Activated T-cell treated with anti-CD3 and anti-CD28 coated beads, Interleukin-2, amount 50 U/mL, for 72 hours (primary cell): ENCODE data around the gene OBP2B. TPM values are rescaled to one million over a fixed set of nuclear protein-coding genes. Genes with fewer than 3 reads are reported as not detected.
"Not testable (repeated sequence)": the region's sequence is repeated elsewhere in the genome, so short reads cannot be mapped to it uniquely, and the experiment has no call there.

ENCODE experiments used
- ATAC-seq, 2 donors: fragments of 150-1000 bp; cut with Tn5 transposase; replicated peaks in 1 of 2; 2 replicates each; pipeline ENCODE4 v1.10.0; 2021; ENCODE audit warnings: moderate library complexity in 2 of 2, mild to moderate bottlenecking in 1 of 2
- DNase-seq, 2 donors: peaks; one replicate each; pipeline ENCODE4 v3.0.0; 2021 to 2022; ENCODE audit warnings: mixed read lengths in 1 of 2
- H3K27ac Mint-ChIP-seq: one replicate; pipeline ENCODE4 v1.8.0; 2022; ENCODE audit warnings: mild to moderate bottlenecking, moderate library complexity, mixed read lengths
- H3K27me3 Mint-ChIP-seq: one replicate; pipeline ENCODE4 v1.8.0; 2022; ENCODE audit warnings: low read depth, mixed read lengths
- H3K36me3 Mint-ChIP-seq, 2 donors: one replicate each; pipeline ENCODE4 v1.8.0; 2022; ENCODE audit warnings: mixed read lengths in 2 of 2, mild to moderate bottlenecking in 1 of 2; ENCODE audit not compliant: insufficient read depth in 2 of 2
- H3K4me1 Mint-ChIP-seq: one replicate; pipeline ENCODE4 v1.8.0; 2022; ENCODE audit warnings: low read depth, mixed read lengths
- H3K4me3 Mint-ChIP-seq, 2 donors: one replicate each; pipeline ENCODE4 v1.8.0; 2022; ENCODE audit warnings: mild to moderate bottlenecking in 2 of 2, mixed read lengths in 2 of 2, moderate library complexity in 2 of 2
- H3K9me3 Mint-ChIP-seq, 2 donors: one replicate each; pipeline ENCODE4 v1.8.0; 2022; ENCODE audit warnings: mixed read lengths in 2 of 2
- total RNA-seq, 2 donors: library from RNA; stranded (reverse); gene quantifications; one replicate each; pipeline ENCODE4 v1.2.3, GENCODE V29; 2022

Gene OBP2B
- total RNA-seq, 2 donors from 2014 or later: not detected

GRCh38 chr9:133171161-133171961, 37.7 kb downstream of the OBP2B start:
- Mint-ChIP-seq H3K36me3 (no peaks in the 10 kb centered on the region), H3K27ac (no peak overlapping the region), H3K27me3 (no peaks in the 10 kb centered on the region), H3K4me1 (no peaks in the 10 kb centered on the region), H3K9me3 (no peaks in the 10 kb centered on the region), H3K4me3 (no peak overlapping the region)
- no peak for ATAC-seq
- no peak for DNase-seq

DNA sequence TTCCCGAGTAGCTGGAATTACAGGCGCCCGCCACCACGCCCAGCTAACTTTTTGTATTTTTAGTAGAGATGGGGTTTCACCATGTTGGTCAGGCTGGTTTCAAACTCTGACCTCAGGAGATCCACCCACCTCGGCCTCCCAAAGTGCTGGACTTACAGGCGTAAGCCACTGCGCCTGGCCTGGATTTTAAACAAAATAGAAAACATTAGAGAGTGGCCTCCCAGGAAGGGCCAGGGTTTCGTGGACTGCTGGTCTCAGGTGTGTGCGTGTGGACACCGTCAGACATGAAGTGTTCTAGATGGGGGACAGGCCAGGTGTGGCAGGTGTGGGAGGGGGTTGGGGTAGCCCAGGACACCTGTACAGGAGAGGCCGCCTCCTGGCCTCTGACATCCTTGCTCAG, 38.3 kb downstream of the OBP2B start:
- H3K4me1 Mint-ChIP-seq: no peaks in the 10 kb centered on the region
- no peaks in the 10 kb centered on the region for H3K9me3 Mint-ChIP-seq
- no peak overlapping the region for H3K4me3 Mint-ChIP-seq
- no peaks in the 10 kb centered on the region for H3K27me3 Mint-ChIP-seq
- no peak for ATAC-seq
- H3K27ac Mint-ChIP-seq: no peak overlapping the region
- no peaks in the 10 kb centered on the region for H3K36me3 Mint-ChIP-seq
- DNase-seq: no peak

DNA sequence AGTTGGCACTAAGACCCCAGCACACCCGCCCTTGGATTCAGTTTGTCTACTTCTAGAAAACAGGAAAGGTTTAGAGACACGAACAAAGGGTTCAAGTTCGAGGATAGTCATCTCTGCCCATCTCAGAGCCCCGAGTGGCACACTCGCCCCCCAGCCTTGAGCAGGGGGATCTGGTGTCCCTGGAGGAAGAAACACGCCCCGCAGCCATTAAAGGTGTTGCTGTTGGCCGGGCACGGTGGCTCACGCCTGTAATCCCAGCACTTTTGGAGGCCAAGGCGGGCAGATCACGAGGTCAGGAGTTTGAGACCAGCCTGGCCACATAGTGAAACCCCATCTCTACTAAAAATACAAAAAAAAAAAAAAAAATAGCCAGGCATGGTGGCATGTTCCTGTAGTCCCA, 39.4 kb downstream of the OBP2B start:
- H3K9me3 Mint-ChIP-seq, H3K27ac Mint-ChIP-seq, H3K36me3 Mint-ChIP-seq, DNase-seq, ATAC-seq, H3K4me1 Mint-ChIP-seq, H3K4me3 Mint-ChIP-seq, H3K27me3 Mint-ChIP-seq: not testable (repeated sequence)

DNA sequence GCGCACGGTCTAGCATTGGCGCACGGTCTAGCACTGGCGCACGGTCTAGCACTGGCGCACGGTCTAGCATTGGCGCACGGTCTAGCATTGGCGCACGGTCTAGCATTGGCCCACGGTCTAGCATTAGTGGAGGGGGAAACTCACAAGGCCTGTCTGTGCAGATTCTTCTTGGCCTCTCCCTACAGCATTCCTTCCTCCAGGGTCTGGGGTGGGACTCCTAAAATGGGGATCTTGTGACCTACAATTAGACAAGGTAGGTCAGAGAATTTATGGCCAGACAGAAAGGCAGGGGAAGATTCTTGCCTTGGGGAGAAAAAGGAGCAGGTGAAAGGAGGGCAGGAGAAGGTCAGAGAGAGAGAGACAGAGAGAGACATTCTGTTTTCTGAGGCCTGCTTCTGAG, 39.9 kb downstream of the OBP2B start:
- H3K27me3 Mint-ChIP-seq: no peaks in the 10 kb centered on the region
- no peaks in the 10 kb centered on the region for H3K9me3 Mint-ChIP-seq
- ATAC-seq (no peak), DNase-seq (no peak)
- no peaks in the 10 kb centered on the region for H3K4me1 Mint-ChIP-seq
- no peak overlapping the region for H3K4me3 Mint-ChIP-seq
- H3K27ac Mint-ChIP-seq: no peak overlapping the region
- H3K36me3 Mint-ChIP-seq: no peaks in the 10 kb centered on the region

- Mint-ChIP-seq H3K4me1 (no peaks in the 10 kb centered on the region), H3K27me3 (no peaks in the 10 kb centered on the region), H3K27ac (no peak overlapping the region), H3K4me3 (no peak overlapping the region), H3K36me3 (no peaks in the 10 kb centered on the region), H3K9me3 (no peaks in the 10 kb centered on the region)
- DNase-seq (no peak), ATAC-seq (no peak)
Measured at GRCh38 chr9:133168432-133168831, 40.6 kb downstream of the OBP2B start.

- no peak overlapping the region for H3K27ac Mint-ChIP-seq
- no peak for ATAC-seq
- no peaks in the 10 kb centered on the region for H3K27me3 Mint-ChIP-seq
- peaks cover 2% of the 10 kb centered on the region for H3K4me1 Mint-ChIP-seq
- no peaks in the 10 kb centered on the region for H3K9me3 Mint-ChIP-seq
- no peak for DNase-seq
- H3K36me3 Mint-ChIP-seq: no peaks in the 10 kb centered on the region
- H3K4me3 Mint-ChIP-seq: no peak overlapping the region
Measured at GRCh38 chr9:133167769-133168168, 41.3 kb downstream of the OBP2B start.

DNA sequence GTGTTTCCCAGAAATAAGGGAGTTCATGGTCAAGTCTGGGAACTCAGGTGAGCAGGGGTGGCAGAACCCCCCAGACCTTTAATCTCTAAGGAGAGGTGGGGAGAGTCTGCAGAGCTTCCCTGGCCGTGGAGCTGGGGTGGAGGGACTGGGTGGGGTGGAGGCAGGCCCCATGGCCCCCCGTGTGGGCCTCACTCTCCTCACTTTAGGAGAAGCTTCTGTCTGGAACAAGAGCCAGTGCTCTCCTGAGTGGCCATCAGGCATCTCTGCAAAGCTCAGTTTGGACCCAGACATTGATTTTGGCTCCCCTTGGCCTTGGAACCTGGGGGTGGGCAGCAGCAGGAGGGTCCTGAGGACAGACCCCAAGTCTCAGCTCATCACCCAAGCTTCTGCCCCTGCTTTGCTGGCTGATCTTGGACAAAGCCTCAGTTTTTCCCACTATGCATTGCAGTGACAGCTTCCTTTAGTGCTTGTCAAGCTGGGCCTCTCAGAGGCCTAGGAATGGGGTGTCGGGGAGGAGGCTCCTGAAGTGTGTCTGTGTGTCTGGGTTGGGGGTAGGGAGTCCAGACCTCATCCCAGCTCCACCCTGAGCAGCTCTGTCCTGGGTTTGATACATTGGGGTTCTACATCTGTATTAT, 41.8 kb downstream of the OBP2B start:
- peaks cover 6% of the 10 kb centered on the region for H3K4me1 Mint-ChIP-seq
- H3K27me3 Mint-ChIP-seq: no peaks in the 10 kb centered on the region
- DNase-seq (no peak), ATAC-seq (no peak)
- H3K4me3 Mint-ChIP-seq: no peak overlapping the region
- no peak overlapping the region for H3K27ac Mint-ChIP-seq
- no peaks in the 10 kb centered on the region for H3K36me3 Mint-ChIP-seq
- H3K9me3 Mint-ChIP-seq: no peaks in the 10 kb centered on the region

DNA sequence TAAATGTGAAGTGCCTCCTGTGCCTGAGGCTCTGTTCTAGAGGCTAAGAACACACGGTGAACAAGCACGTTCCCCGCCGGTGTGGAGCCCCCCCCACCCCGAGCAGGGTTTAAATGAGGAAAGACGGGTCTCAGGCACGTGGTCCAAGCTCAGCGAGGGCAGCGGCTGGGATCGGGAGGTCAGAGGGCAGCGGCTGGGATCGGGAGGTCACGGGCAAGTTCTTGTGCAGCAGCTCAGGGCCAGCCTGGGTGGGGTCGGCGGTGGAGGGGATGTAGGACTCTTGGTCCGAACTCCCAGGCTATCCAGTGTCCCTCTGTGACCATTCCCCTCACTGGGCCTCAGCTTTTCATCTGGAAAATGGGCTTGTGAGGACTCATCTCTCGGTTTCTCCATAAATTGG, 42.7 kb downstream of the OBP2B start:
- H3K4me3 Mint-ChIP-seq: no peak overlapping the region
- ATAC-seq: no peak
- H3K36me3 Mint-ChIP-seq: no peaks in the 10 kb centered on the region
- no peaks in the 10 kb centered on the region for H3K27me3 Mint-ChIP-seq
- H3K9me3 Mint-ChIP-seq: no peaks in the 10 kb centered on the region
- peaks cover 6% of the 10 kb centered on the region for H3K4me1 Mint-ChIP-seq
- no peak overlapping the region for H3K27ac Mint-ChIP-seq
- no peak for DNase-seq

DNA sequence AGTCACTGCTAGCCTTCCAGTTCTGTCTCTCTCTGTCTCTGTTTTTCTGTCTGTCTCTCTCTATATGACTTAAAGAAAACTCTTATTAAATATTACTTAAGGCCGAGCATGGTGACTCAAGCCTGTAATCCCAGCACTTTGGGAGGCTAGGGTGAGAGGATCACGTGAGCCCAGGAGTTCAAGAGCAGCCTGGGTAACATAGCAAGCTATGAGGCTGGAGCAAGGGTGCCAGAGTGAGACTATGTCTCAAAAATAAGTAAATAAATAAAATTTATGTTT, 43.7 kb downstream of the OBP2B start:
- H3K27me3 Mint-ChIP-seq: no peaks in the 10 kb centered on the region
- no peak overlapping the region for H3K27ac Mint-ChIP-seq
- no peaks in the 10 kb centered on the region for H3K9me3 Mint-ChIP-seq
- H3K4me1 Mint-ChIP-seq: peaks cover 10% of the 10 kb centered on the region
- ATAC-seq (no peak), DNase-seq (no peak)
- H3K36me3 Mint-ChIP-seq: no peaks in the 10 kb centered on the region
- no peak overlapping the region for H3K4me3 Mint-ChIP-seq

DNA sequence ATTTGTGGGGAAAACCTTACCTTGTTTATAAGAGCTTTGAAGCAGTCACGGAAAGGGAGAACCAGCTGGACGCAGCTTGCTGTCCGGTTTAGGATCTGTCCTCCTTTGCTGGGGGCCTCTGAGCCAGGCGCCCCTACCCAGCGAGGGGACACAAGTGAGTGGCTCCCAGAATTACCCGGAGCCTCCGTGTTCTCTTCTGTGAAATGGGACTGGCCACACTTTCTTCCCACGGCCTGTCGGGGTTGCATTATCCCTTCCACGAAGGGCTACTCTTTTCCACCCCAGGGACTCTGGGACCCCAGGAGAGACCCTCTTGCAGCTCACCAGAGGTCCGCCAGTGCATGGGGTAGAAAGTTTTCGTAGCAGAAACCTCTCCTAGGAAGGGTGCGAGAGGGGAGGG, 44.9 kb downstream of the OBP2B start:
- H3K36me3 Mint-ChIP-seq: no peaks in the 10 kb centered on the region
- peak overlapping the region; percentile 81 to 85 for H3K4me3 Mint-ChIP-seq
- no peak for DNase-seq

GRCh38 chr9:133163504-133164172, 45.4 kb downstream of the OBP2B start, which contains the start of gene GBGT1:
GBGT1 (minus strand) TSS chr9:133163914; CDS start chr9:133162412, 1,502 bp downstream.
- H3K9me3 Mint-ChIP-seq: no peaks in the 10 kb centered on the region

More for the DNA sequence above, 44.9 kb downstream of the OBP2B start:
- H3K27ac Mint-ChIP-seq: no peak overlapping the region
- no peak for ATAC-seq
- H3K27me3 Mint-ChIP-seq: no peaks in the 10 kb centered on the region
- peaks cover 10% of the 10 kb centered on the region for H3K4me1 Mint-ChIP-seq
- H3K9me3 Mint-ChIP-seq: no peaks in the 10 kb centered on the region

DNA sequence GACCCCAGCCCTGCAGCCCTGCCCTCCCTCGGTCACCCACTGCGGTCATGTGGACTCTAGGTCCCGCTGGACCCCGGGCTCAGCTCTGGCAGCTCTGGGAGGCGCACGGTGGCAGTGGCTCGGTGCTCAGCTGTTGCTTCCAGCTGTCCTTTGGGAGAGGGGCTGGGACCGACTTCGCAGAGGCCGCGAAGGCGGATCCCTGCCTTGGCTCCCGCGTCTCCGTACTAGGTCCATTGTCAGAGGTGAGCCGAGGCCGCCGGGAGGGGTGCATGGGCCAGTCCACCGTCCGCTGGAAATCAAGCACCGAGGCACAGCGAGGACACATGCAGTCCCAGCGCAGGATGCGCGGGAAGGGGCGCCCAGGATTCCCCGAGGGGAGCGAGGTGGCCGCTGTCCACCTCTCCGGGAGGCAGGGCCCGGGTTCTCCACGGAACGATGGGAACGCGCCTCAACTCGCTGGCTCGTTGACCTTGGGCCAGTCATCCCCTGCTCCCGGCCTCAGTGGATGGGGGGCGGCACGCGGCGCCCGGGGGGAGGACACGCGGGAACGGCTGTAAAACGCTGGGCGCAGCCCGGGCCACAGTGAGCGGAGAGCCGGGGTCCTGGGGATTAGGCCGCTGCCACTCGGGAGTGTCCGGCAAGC, 46.1 kb downstream of the OBP2B start:
- DNase-seq (no peak), ATAC-seq (no peak)
- Mint-ChIP-seq H3K36me3 (no peaks in the 10 kb centered on the region), H3K4me3 (peak overlapping the region; percentile 61 to 67), H3K27ac (no peak overlapping the region), H3K27me3 (no peaks in the 10 kb centered on the region), H3K4me1 (peaks cover 10% of the 10 kb centered on the region), H3K9me3 (no peaks in the 10 kb centered on the region)

More at GRCh38 chr9:133163504-133164172, 45.4 kb downstream of the OBP2B start, which contains the start of gene GBGT1:
- Mint-ChIP-seq H3K4me3 (peak within 1 kb of the TSS; percentile 81 to 85), H3K36me3 (no peaks in the 10 kb centered on the region), H3K27me3 (no peaks in the 10 kb centered on the region), H3K4me1 (peaks cover 10% of the 10 kb centered on the region), H3K27ac (no peak within 1 kb of the TSS)
- ATAC-seq (peak; percentile 59 to 74), DNase-seq (peak; percentile 21 to 41)

DNA sequence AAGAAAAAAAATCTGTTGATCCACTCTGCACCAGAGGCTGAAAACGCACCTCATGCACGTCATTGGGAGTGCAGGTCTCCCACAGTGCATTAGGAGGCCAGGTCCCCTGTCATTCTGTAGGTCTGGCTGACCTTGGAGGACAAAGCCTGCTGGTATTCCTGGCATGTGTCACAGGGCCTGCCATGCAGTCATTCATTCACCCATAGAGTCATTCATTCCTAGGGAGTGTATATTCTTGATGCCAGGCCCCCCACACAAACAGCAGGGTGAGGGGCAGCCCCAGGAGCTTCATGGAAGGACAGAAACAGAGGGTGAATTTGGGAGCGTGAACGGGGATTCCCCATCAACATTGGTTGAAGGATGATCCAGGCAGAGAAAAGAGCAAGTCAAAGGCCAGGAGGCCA, 47.5 kb downstream of the OBP2B start:
- no peaks in the 10 kb centered on the region for H3K9me3 Mint-ChIP-seq

More for the DNA sequence above, 47.5 kb downstream of the OBP2B start:
- H3K27ac Mint-ChIP-seq: no peak overlapping the region
- peak overlapping the region in 1 of 2 donors; percentile 29 for H3K4me3 Mint-ChIP-seq
- H3K27me3 Mint-ChIP-seq: no peaks in the 10 kb centered on the region
- H3K4me1 Mint-ChIP-seq: peaks cover 10% of the 10 kb centered on the region
- ATAC-seq: no peak
- no peak for DNase-seq
- no peaks in the 10 kb centered on the region for H3K36me3 Mint-ChIP-seq
